CD4-positive, alpha-beta T cell treated with Interferon alpha-2 for 1 hour (primary cell): ENCODE measurements around the gene STOML2.

Source experiments
- DNase-seq, 2 donors: peaks; one replicate each; pipeline ENCODE4 v3.0.0-alpha.2; 2020 to 2022

STOML2 gene

GRCh38 chr9:35107297-35108290 is 4.7 kb upstream of the STOML2 start:
- no peak for DNase-seq

GRCh38 chr9:35106343-35106730 is 3.4 kb upstream of the STOML2 start:
- no peak for DNase-seq

- DNase-seq: no peak
These were observed 2.8 kb upstream of the STOML2 start for GRCh38 chr9:35105571-35106342.

GRCh38 chr9:35105126-35105525 is 2.2 kb upstream of the STOML2 start:
- no peak for DNase-seq

GRCh38 chr9:35104586-35104985 is 1.7 kb upstream of the STOML2 start:
- no peak for DNase-seq

GRCh38 chr9:35103660-35104191 is 795 bp upstream of the STOML2 start:
- DNase-seq: no peak

- DNase-seq: no peak
These were observed 514 bp downstream of the STOML2 start for GRCh38 chr9:35102465-35102768.

GRCh38 chr9:35097573-35097972 is 5.4 kb downstream of the STOML2 start:
- no peak for DNase-seq

- DNase-seq: peak; percentile 89 to 91
These were observed 6.7 kb downstream of the STOML2 start, which contains the start of gene PIGO for GRCh38 chr9:35096035-35096849. Gene PIGO (minus strand): TSS chr9:35096591. CDS start chr9:35095565, 1,026 bp downstream.

GRCh38 chr9:35091536-35091935 is 11.4 kb downstream of the STOML2 start:
- no peak for DNase-seq

GRCh38 chr9:35089434-35089833 is 13.5 kb downstream of the STOML2 start:
- no peak for DNase-seq

- peak in 1 of 2 donors; percentile 19 for DNase-seq
These were observed 17.9 kb downstream of the STOML2 start for GRCh38 chr9:35085078-35085477.

GRCh38 chr9:35079426-35080341 is 23.2 kb downstream of the STOML2 start, which contains the start of gene FANCG:
Gene FANCG (minus strand): TSS chr9:35079942. CDS start chr9:35079524, 418 bp downstream.
- DNase-seq: peak; percentile 80 to 85

GRCh38 chr9:35079041-35079425 is 23.9 kb downstream of the STOML2 start:
- no peak for DNase-seq

- DNase-seq: no peak
These were observed 24.9 kb downstream of the STOML2 start for GRCh38 chr9:35078066-35078465.

GRCh38 chr9:35076848-35077247 is 26.1 kb downstream of the STOML2 start:
- DNase-seq: no peak

GRCh38 chr9:35075358-35075757 is 27.6 kb downstream of the STOML2 start:
- DNase-seq: no peak

- no peak for DNase-seq
These were observed 28.1 kb downstream of the STOML2 start for GRCh38 chr9:35074791-35075190.

- DNase-seq: no peak
These were observed 28.8 kb downstream of the STOML2 start for GRCh38 chr9:35074141-35074540.

- no peak for DNase-seq
These were observed 29.7 kb downstream of the STOML2 start for GRCh38 chr9:35073279-35073612.

- peak; percentile 98 to 99 for DNase-seq
These were observed 30.3 kb downstream of the STOML2 start, which contains the start of gene VCP for GRCh38 chr9:35072461-35073278. Gene VCP (minus strand): TSS chr9:35072625. CDS start chr9:35072353, 272 bp downstream.
